GM12864 (cell line): ENCODE measurements around the gene AMDHD2.

ENCODE experiments used
- DNase-seq: peaks from one replicate; pipeline ENCODE4 v3.0.0-alpha.2; 2011; ENCODE audit warnings: low read depth
- H3K4me3 ChIP-seq: 2 replicates; pipeline ENCODE4 v1.5.1; 2011; ENCODE audit warnings: mild to moderate bottlenecking, low read depth, low read length, control low read depth
- CTCF ChIP-seq: IDR thresholded peaks from 2 replicates; pipeline ENCODE4 v1.5.1; 2011; ENCODE audit warnings: low read depth, mild to moderate bottlenecking, moderate library complexity, low read length, control low read depth, inconsistent platforms; ENCODE audit errors: missing control alignments

The AMDHD2 gene

GRCh38 chr16:2496223-2497115 lies 23.7 kb upstream of the AMDHD2 start:
- TF ChIP-seq CTCF = no peak
- no peak overlapping the region for H3K4me3 ChIP-seq
- DNase-seq = no peak

GRCh38 chr16:2497116-2497630 lies 23.0 kb upstream of the AMDHD2 start:
- no peak for DNase-seq
- no peak overlapping the region for H3K4me3 ChIP-seq
- TF ChIP-seq CTCF = no peak

GRCh38 chr16:2497695-2498484 lies 22.3 kb upstream of the AMDHD2 start:
- no peak for DNase-seq
- no peak for TF ChIP-seq CTCF
- no peak overlapping the region for H3K4me3 ChIP-seq

- TF ChIP-seq CTCF = no peak
- no peak for DNase-seq
- no peak overlapping the region for H3K4me3 ChIP-seq
Measured at GRCh38 chr16:2498531-2499253, 21.5 kb upstream of the AMDHD2 start.

GRCh38 chr16:2499454-2499853 lies 20.7 kb upstream of the AMDHD2 start:
- DNase-seq = no peak
- no peak for TF ChIP-seq CTCF
- H3K4me3 ChIP-seq = no peak overlapping the region

GRCh38 chr16:2499890-2500429 lies 20.2 kb upstream of the AMDHD2 start:
- no peak overlapping the region for H3K4me3 ChIP-seq
- no peak for DNase-seq
- no peak for TF ChIP-seq CTCF
